Measurements from ENCODE around the gene CD164L2. TPM values are rescaled to one million over a fixed set of nuclear protein-coding genes. Genes with fewer than 3 reads are reported as not detected.

The CD164L2 gene
- total and polyA plus RNA-seq, 8 donors, result 0.19 to 0.76 (median 0.57) TPM; not detected in 2

GRCh38 chr1:27366113-27366410 lies 17.1 kb downstream of the CD164L2 start:
- H3K4me3 ChIP-seq, result peak overlapping the region; percentile 45 to 84 (median 60)
- no peak for TF ChIP-seq CTCF (IDR thresholded peaks at IDR 0.05)
- peak; percentile 49 to 64 (median 56) for ATAC-seq
- H3K36me3 ChIP-seq, result no peaks in the 10 kb centered on the region
- intact Hi-C loops (cut with DNase I), result no loop called here
- peak; percentile 63 to 88 (median 82) for DNase-seq
- H3K27ac ChIP-seq, result peak overlapping the region; percentile 63 to 94 (median 84)
- no peaks in the 10 kb centered on the region for H3K27me3 ChIP-seq
- peaks cover 0 to 11% (median 4%) of the 10 kb centered on the region in 3 donors for H3K4me1 ChIP-seq
- no peak for FAIRE-seq
- no peaks in the 10 kb centered on the region for H3K9me3 ChIP-seq
- WGBS, 2 donors, result 0 to 1% methylated on average over 20 to 30 of the region's 30 CpGs

- Histone ChIP-seq H3K27ac (peak overlapping the region; percentile 63 to 94 (median 84)), H3K36me3 (no peaks in the 10 kb centered on the region), H3K9me3 (no peaks in the 10 kb centered on the region), H3K27me3 (no peaks in the 10 kb centered on the region), H3K4me3 (peak overlapping the region; percentile 45 to 84 (median 60)), H3K4me1 (peaks cover 0 to 11% (median 4%) of the 10 kb centered on the region in 3 donors)
- 4% methylated on average over 39 to 40 of the region's 40 CpGs for WGBS, 2 donors
- no peak for TF ChIP-seq CTCF (IDR thresholded peaks at IDR 0.05)
- DNase-seq, result peak; percentile 76 to 92 (median 88)
- intact Hi-C loops (cut with DNase I), result no loop called here
- no peak for FAIRE-seq
- peak; percentile 80 to 88 (median 82) for ATAC-seq
Observed at GRCh38 chr1:27365372-27366112, 17.6 kb downstream of the CD164L2 start.

- intact Hi-C loops (cut with DNase I), result no loop called here
- Histone ChIP-seq H3K4me3 (peak overlapping the region in 2 of 4 donors; percentile 61 to 84), H3K27ac (peak overlapping the region in 1 of 4 donors; percentile 94), H3K9me3 (no peaks in the 10 kb centered on the region), H3K36me3 (no peaks in the 10 kb centered on the region), H3K27me3 (no peaks in the 10 kb centered on the region), H3K4me1 (peaks cover 0 to 11% (median 4%) of the 10 kb centered on the region in 3 donors)
- DNase-seq, result no peak
- FAIRE-seq, result no peak
- ATAC-seq, result no peak
- TF ChIP-seq CTCF (IDR thresholded peaks at IDR 0.05), result no peak
- WGBS, 2 donors, result 80 to 81% methylated on average over 11 of the region's 11 CpGs
Observed at GRCh38 chr1:27364696-27365371, 18.3 kb downstream of the CD164L2 start.

GRCh38 chr1:27363766-27364695 lies 19.1 kb downstream of the CD164L2 start:
- ATAC-seq, result no peak
- H3K9me3 ChIP-seq, result no peaks in the 10 kb centered on the region
- intact Hi-C loops (cut with DNase I), result no loop called here
- no peak overlapping the region for H3K4me3 ChIP-seq
- H3K36me3 ChIP-seq, result no peaks in the 10 kb centered on the region
- peaks cover 0 to 11% (median 4%) of the 10 kb centered on the region in 3 donors for H3K4me1 ChIP-seq
- no peaks in the 10 kb centered on the region for H3K27me3 ChIP-seq
- FAIRE-seq, result no peak
- no peak for DNase-seq
- no peak overlapping the region for H3K27ac ChIP-seq
- 90 to 92% methylated on average over 26 of the region's 26 CpGs for WGBS, 2 donors
- TF ChIP-seq CTCF (IDR thresholded peaks at IDR 0.05), result no peak
